ENCODE results near the gene CCNT2. TPM values are rescaled to one million over a fixed set of nuclear protein-coding genes. Genes with fewer than 3 reads are reported as not detected.
"Not testable (repeated sequence)": the region's sequence is repeated elsewhere in the genome, so short reads cannot be mapped to it uniquely, and the experiment has no call there.

CCNT2 gene
- total RNA-seq, 2 experiments from 2014 or later = 25.1 to 25.7 TPM

GRCh38 chr2:134952608-134953007 lies 34.0 kb downstream of the CCNT2 start:
- Mint-ChIP-seq H3K9me3 (no peaks in the 10 kb centered on the region), H3K27me3 (no peaks in the 10 kb centered on the region), H3K4me3 (no peak overlapping the region), H3K36me3 (peaks cover 45% of the 10 kb centered on the region), H3K27ac (no peak overlapping the region), H3K4me1 (ENCODE audit: low read depth) (peaks cover 15% of the 10 kb centered on the region)
- ChIA-PET POLR2A (no interaction called here), CTCF (no interaction called here)
- intact Hi-C loops (cut with micrococcal nuclease) = no loop called here
- DNase-seq = no peak

GRCh38 chr2:134954065-134954464 lies 35.4 kb downstream of the CCNT2 start:
- Mint-ChIP-seq H3K36me3 (peaks cover 42% of the 10 kb centered on the region), H3K4me1 (ENCODE audit: low read depth) (peaks cover 18% of the 10 kb centered on the region), H3K27ac (no peak overlapping the region), H3K9me3 (no peaks in the 10 kb centered on the region), H3K4me3 (no peak overlapping the region), H3K27me3 (no peaks in the 10 kb centered on the region)
- no peak for DNase-seq
- ChIA-PET POLR2A (no interaction called here), CTCF (no interaction called here)
- intact Hi-C loops (cut with micrococcal nuclease) = no loop called here

- H3K4me3 Mint-ChIP-seq = no peak overlapping the region
- H3K27ac Mint-ChIP-seq = no peak overlapping the region
- H3K36me3 Mint-ChIP-seq = peaks cover 36% of the 10 kb centered on the region
- CTCF ChIA-PET = no interaction called here
- no peaks in the 10 kb centered on the region for H3K27me3 Mint-ChIP-seq
- no peak for DNase-seq
- no peaks in the 10 kb centered on the region for H3K9me3 Mint-ChIP-seq
- intact Hi-C loops (cut with micrococcal nuclease) = no loop called here
- POLR2A ChIA-PET = no interaction called here
- H3K4me1 Mint-ChIP-seq (ENCODE audit: low read depth) = peaks cover 11% of the 10 kb centered on the region
Observed at GRCh38 chr2:134955744-134956143, 37.1 kb downstream of the CCNT2 start.

- intact Hi-C loops (cut with micrococcal nuclease) = no loop called here
- CTCF ChIA-PET = no interaction called here
- Mint-ChIP-seq H3K4me1 (ENCODE audit: low read depth) (peaks cover 11% of the 10 kb centered on the region), H3K4me3 (no peak overlapping the region), H3K27ac (no peak overlapping the region), H3K36me3 (peaks cover 29% of the 10 kb centered on the region), H3K27me3 (no peaks in the 10 kb centered on the region), H3K9me3 (no peaks in the 10 kb centered on the region)
- DNase-seq = no peak
- POLR2A ChIA-PET = no interaction called here
Observed at GRCh38 chr2:134957477-134957876, 38.9 kb downstream of the CCNT2 start.

GRCh38 chr2:134967166-134967565 lies 48.5 kb downstream of the CCNT2 start:
- CTCF ChIA-PET; intact Hi-C loops (cut with micrococcal nuclease); H3K36me3 Mint-ChIP-seq; POLR2A ChIA-PET; H3K4me3 Mint-ChIP-seq; H3K27me3 Mint-ChIP-seq; DNase-seq; H3K4me1 Mint-ChIP-seq (ENCODE audit: low read depth); H3K27ac Mint-ChIP-seq: not testable (repeated sequence)
- peaks cover 21% of the 10 kb centered on the region for H3K9me3 Mint-ChIP-seq

- DNase-seq = no peak
- Mint-ChIP-seq H3K9me3 (peaks cover 43% of the 10 kb centered on the region), H3K36me3 (peaks cover 11% of the 10 kb centered on the region), H3K4me3 (no peak overlapping the region), H3K4me1 (ENCODE audit: low read depth) (peaks cover 7% of the 10 kb centered on the region), H3K27me3 (no peaks in the 10 kb centered on the region), H3K27ac (no peak overlapping the region)
- intact Hi-C loops (cut with micrococcal nuclease) = loop anchor here (1.0 kb wide), 1 partner anchor 55 kb away; the partner anchor contains the start of gene CCNT2
- ChIA-PET CTCF (no interaction called here), POLR2A (no interaction called here)
Observed at GRCh38 chr2:134973241-134974138, 54.9 kb downstream of the CCNT2 start.

GRCh38 chr2:134975281-134976009 lies 56.8 kb downstream of the CCNT2 start:
- H3K9me3 Mint-ChIP-seq = peaks cover 33% of the 10 kb centered on the region
- no peak overlapping the region for H3K4me3 Mint-ChIP-seq
- intact Hi-C loops (cut with micrococcal nuclease) = no loop called here
- POLR2A ChIA-PET = no interaction called here
- peaks cover 7% of the 10 kb centered on the region for H3K4me1 Mint-ChIP-seq (ENCODE audit: low read depth)
- no peak for DNase-seq
- H3K27ac Mint-ChIP-seq = no peak overlapping the region
- H3K27me3 Mint-ChIP-seq = peaks cover 2% of the 10 kb centered on the region
- CTCF ChIA-PET = no interaction called here
- peaks cover 11% of the 10 kb centered on the region for H3K36me3 Mint-ChIP-seq

- no peak overlapping the region for H3K27ac Mint-ChIP-seq
- no peak overlapping the region for H3K4me3 Mint-ChIP-seq
- peaks cover 11% of the 10 kb centered on the region for H3K36me3 Mint-ChIP-seq
- peaks cover 4% of the 10 kb centered on the region for H3K27me3 Mint-ChIP-seq
- H3K4me1 Mint-ChIP-seq (ENCODE audit: low read depth) = peaks cover 7% of the 10 kb centered on the region
- intact Hi-C loops (cut with micrococcal nuclease) = no loop called here
- ChIA-PET POLR2A (no interaction called here), CTCF (no interaction called here)
- H3K9me3 Mint-ChIP-seq = peaks cover 27% of the 10 kb centered on the region
- no peak for DNase-seq
Observed at GRCh38 chr2:134976074-134976702, 57.6 kb downstream of the CCNT2 start.

GRCh38 chr2:134977104-134977503 lies 58.5 kb downstream of the CCNT2 start:
- DNase-seq; CTCF ChIA-PET; H3K27me3 Mint-ChIP-seq; intact Hi-C loops (cut with micrococcal nuclease); H3K27ac Mint-ChIP-seq; H3K4me3 Mint-ChIP-seq; H3K36me3 Mint-ChIP-seq; POLR2A ChIA-PET; H3K4me1 Mint-ChIP-seq (ENCODE audit: low read depth): not testable (repeated sequence)
- peaks cover 23% of the 10 kb centered on the region for H3K9me3 Mint-ChIP-seq

DNA sequence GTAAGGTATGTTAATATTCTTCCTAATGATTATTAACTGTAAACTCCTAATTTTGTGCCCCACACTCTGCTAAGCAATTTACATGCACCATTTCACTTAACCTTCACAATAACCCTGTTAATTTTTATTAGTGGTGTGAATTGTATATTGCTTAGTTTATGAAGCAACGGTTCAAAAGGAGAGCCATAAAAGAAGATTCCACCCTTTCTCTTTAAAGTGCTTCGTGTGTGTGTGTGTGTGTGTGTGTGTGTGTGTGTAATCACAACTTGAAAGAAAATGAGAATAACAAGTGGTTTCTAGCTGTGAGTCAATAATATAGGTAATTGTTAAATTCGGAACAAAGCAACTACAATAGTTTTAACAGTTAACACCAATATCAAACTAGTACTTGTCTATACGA lies 60.6 kb downstream of the CCNT2 start:
- ChIA-PET POLR2A (no interaction called here), CTCF (no interaction called here)
- DNase-seq = no peak
- intact Hi-C loops (cut with micrococcal nuclease) = no loop called here
- Mint-ChIP-seq H3K27ac (no peak overlapping the region), H3K27me3 (peaks cover 6% of the 10 kb centered on the region), H3K4me1 (ENCODE audit: low read depth) (no peaks in the 10 kb centered on the region), H3K9me3 (peaks cover 14% of the 10 kb centered on the region), H3K4me3 (no peak overlapping the region), H3K36me3 (peaks cover 3% of the 10 kb centered on the region)

DNA sequence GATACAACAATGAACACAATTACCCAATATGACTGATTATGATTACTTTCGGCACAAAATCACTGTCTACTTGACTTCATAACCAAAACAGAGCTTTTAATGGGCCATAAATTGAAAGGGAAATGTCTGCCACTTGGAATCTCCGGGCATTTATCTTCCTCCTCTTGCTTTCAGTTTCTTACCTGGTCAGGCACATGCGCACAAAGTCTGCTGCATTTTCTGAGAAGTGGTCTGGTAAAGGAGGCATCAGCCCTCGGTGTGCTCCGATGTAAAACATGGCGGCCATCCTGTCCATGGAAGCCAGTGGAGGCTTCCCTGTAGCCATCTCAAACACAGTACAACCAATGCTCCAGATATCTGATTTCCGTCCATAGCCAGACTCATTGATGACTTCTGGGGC lies 62.0 kb downstream of the CCNT2 start:
- Mint-ChIP-seq H3K27me3 (peaks cover 6% of the 10 kb centered on the region), H3K36me3 (no peaks in the 10 kb centered on the region), H3K27ac (no peak overlapping the region), H3K4me3 (no peak overlapping the region), H3K9me3 (peaks cover 12% of the 10 kb centered on the region), H3K4me1 (ENCODE audit: low read depth) (no peaks in the 10 kb centered on the region)
- CTCF ChIA-PET = no interaction called here
- intact Hi-C loops (cut with micrococcal nuclease) = no loop called here
- POLR2A ChIA-PET = no interaction called here
- DNase-seq = no peak

DNA sequence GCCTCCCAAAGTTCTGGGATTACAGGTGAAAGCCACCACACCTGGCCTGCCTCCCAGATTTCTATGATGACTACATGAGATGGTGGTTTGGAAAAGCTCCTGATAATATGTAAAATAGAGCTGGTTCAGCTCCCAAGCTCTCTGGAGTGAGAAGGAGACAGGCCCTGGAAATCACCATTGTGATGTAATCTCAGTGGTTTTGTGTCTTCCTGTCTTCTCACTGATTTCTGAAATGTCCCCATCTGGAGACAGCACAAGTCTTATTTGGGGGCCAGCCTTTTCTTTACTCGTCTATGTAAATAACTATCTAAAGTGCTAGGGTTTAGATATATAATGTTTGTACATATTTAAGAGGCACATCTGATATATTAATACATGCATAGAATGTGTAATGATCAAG lies 64.0 kb downstream of the CCNT2 start:
- Mint-ChIP-seq H3K27me3 (peaks cover 6% of the 10 kb centered on the region), H3K4me1 (ENCODE audit: low read depth) (no peaks in the 10 kb centered on the region), H3K36me3 (no peaks in the 10 kb centered on the region), H3K9me3 (peaks cover 12% of the 10 kb centered on the region), H3K4me3 (no peak overlapping the region), H3K27ac (no peak overlapping the region)
- DNase-seq = no peak
- ChIA-PET CTCF (no interaction called here), POLR2A (no interaction called here)
- intact Hi-C loops (cut with micrococcal nuclease) = no loop called here
